GM12878 (cell line): ENCODE data around the gene DKC1. TPM values are rescaled to one million over a fixed set of nuclear protein-coding genes. Genes with fewer than 3 reads are reported as not detected.
"Not testable (repeated sequence)": the region's sequence is repeated elsewhere in the genome, so short reads cannot be mapped to it uniquely, and the experiment has no call there.

Experiments
- ATAC-seq: fragments of 200-7000 bp; cut with Tn5 transposase; 3 replicates; pipeline ENCODE4 v1.9.1; 2020; ENCODE audit warnings: mild to moderate bottlenecking, moderate library complexity
- BruUV-seq: library from RNA; stranded (reverse); fragments of 400-500 nt; replicated peaks from 2 replicates; lab custom pipeline; 2021; lab: Mats Ljungman, UMichigan
- CTCF ChIA-PET: fragments of 300-600 bp; sonication (Branson Sonifier 250); formaldehyde crosslinking; extraction: SDS; loops from one replicate; lab custom pipeline; 2021; ENCODE audit warnings: inconsistent platforms; lab: Yijun Ruan, JAX
- POLR2A ChIA-PET: fragments of 350-600 bp; formaldehyde crosslinking; extraction: SDS; loops from one replicate; lab custom pipeline; 2021; ENCODE audit warnings: inconsistent platforms; lab: Charles Lee
- RAD21 ChIA-PET: fragments of 300-600 bp; sonication (Branson Sonifier 250); formaldehyde crosslinking; loops from one replicate; lab custom pipeline; 2023; ENCODE audit warnings: antibody characterized with exemption; ENCODE audit not compliant: unreplicated experiment; lab: Charles Lee
- SMC1A ChIA-PET: fragments of 300-600 bp; sonication (Branson Sonifier 250); formaldehyde crosslinking; loops from one replicate; lab custom pipeline; 2023; ENCODE audit not compliant: unreplicated experiment, uncharacterized antibody; lab: Charles Lee
- DNase-seq: peaks from one replicate; pipeline ENCODE4 v3.0.0-alpha.2; 2011; ENCODE audit warnings: low read depth, low spot score
- FAIRE-seq: peaks from 3 replicates; lab custom pipeline; 2011; peaks lifted over from hg19 to GRCh38; lab: Jason Lieb, UNC
- H2AFZ ChIP-seq: 2 replicates; pipeline ENCODE4 v1.6.0; 2011; ENCODE audit warnings: low read depth, low read length, control low read depth; ENCODE audit not compliant: control insufficient read depth
- H3K27ac ChIP-seq: 2 replicates; pipeline ENCODE4 v1.5.1; 2011; ENCODE audit warnings: control low read depth; ENCODE audit not compliant: control insufficient read depth, insufficient read depth
- H3K27me3 ChIP-seq, 2 experiments: replicated peaks in 1 of 2; 2 replicates each; pipeline versions ENCODE4 v1.6.0 to v1.6.1; 2011; ENCODE audit warnings: low read length in 1 of 2; ENCODE audit not compliant: control insufficient read depth in 2 of 2, insufficient read depth in 2 of 2
- H3K36me3 ChIP-seq, 2 experiments: 2 replicates each; pipeline ENCODE4 v1.5.1; 2011; ENCODE audit warnings: low read length in 1 of 2; ENCODE audit not compliant: control insufficient read depth in 2 of 2, insufficient read depth in 2 of 2
- H3K4me1 ChIP-seq: 2 replicates; pipeline ENCODE4 v1.6.1; 2011; ENCODE audit warnings: mild to moderate bottlenecking, low read length, moderate library complexity, mixed read lengths; ENCODE audit not compliant: control insufficient read depth, insufficient read depth
- H3K4me2 ChIP-seq: 2 replicates; pipeline ENCODE4 v1.6.0; 2011; ENCODE audit warnings: control low read depth; ENCODE audit not compliant: control insufficient read depth, insufficient read depth
- H3K4me3 ChIP-seq: fragments of 200-600 bp; sonication (generic); 2 replicates; pipeline ENCODE4 v1.5.1; 2016
- H3K79me2 ChIP-seq: 2 replicates; pipeline ENCODE4 v1.6.0; 2011; ENCODE audit warnings: low read length; ENCODE audit not compliant: control insufficient read depth, insufficient read depth
- H3K9ac ChIP-seq: 2 replicates; pipeline ENCODE4 v1.8.0; 2011; ENCODE audit warnings: low read length, control low read depth, mixed read lengths; ENCODE audit not compliant: control insufficient read depth, insufficient read depth
- H3K9me3 ChIP-seq: replicated peaks from 3 replicates; pipeline ENCODE4 v1.5.1; 2011; ENCODE audit warnings: mild to moderate bottlenecking, low read length; ENCODE audit not compliant: control insufficient read depth, insufficient read depth
- H4K20me1 ChIP-seq: 2 replicates; pipeline ENCODE4 v1.6.0; 2011; ENCODE audit not compliant: control insufficient read depth, insufficient read depth
- BHLHE40 ChIP-seq, 2 experiments: fragments of 450-650 bp in 1 of 2; IDR thresholded peaks; 2 replicates each; pipeline ENCODE4 v1.6.1; 2011 to 2017; ENCODE audit warnings: low read depth in 2 of 2, borderline replicate concordance in 1 of 2, improper control_type of control experiment in 1 of 2, low read length in 1 of 2, mild to moderate bottlenecking in 1 of 2
- BRCA1 ChIP-seq: IDR thresholded peaks from 2 replicates; pipeline ENCODE4 v1.6.1; 2011; ENCODE audit warnings: low read depth, low read length, improper control_type of control experiment
- HCFC1 ChIP-seq: fragments of 150-350 bp; IDR thresholded peaks from 2 replicates; pipeline ENCODE4 v1.6.1; 2014; ENCODE audit warnings: low read length
- HSF1 ChIP-seq: fragments of 150-350 bp; IDR thresholded peaks from 2 replicates; pipeline ENCODE4 v1.6.1; 2014; ENCODE audit warnings: mild to moderate bottlenecking, low read depth, low read length
- IKZF1 ChIP-seq: fragments of 450-650 bp; conservative IDR thresholded peaks from 2 replicates; pipeline ENCODE4 v1.6.1; 2017; ENCODE audit warnings: antibody characterized with exemption, mild to moderate bottlenecking
- MEF2A ChIP-seq: IDR thresholded peaks from 2 replicates; pipeline ENCODE4 v1.6.1; 2011; ENCODE audit warnings: low read depth, mild to moderate bottlenecking, low read length, moderate library complexity; ENCODE audit not compliant: insufficient read depth
- NFXL1 ChIP-seq: fragments of 450-650 bp; IDR thresholded peaks from 2 replicates; pipeline ENCODE4 v1.6.1; 2017; ENCODE audit warnings: antibody characterized with exemption, mild to moderate bottlenecking, borderline replicate concordance
- NFYB ChIP-seq: IDR thresholded peaks from 2 replicates; pipeline ENCODE4 v1.6.1; 2011; ENCODE audit warnings: low read depth, mild to moderate bottlenecking, low read length, improper control_type of control experiment, moderate library complexity; ENCODE audit not compliant: insufficient read depth
- SMAD1 ChIP-seq: fragments of 450-650 bp; IDR thresholded peaks from 2 replicates; pipeline ENCODE4 v1.6.1; 2018; ENCODE audit warnings: mild to moderate bottlenecking, low read depth; ENCODE audit not compliant: partially characterized antibody
- SP1 ChIP-seq: IDR thresholded peaks from one replicate; pipeline ENCODE4 v1.6.1; 2011; ENCODE audit warnings: low read depth, low read length
- SRF ChIP-seq, 2 experiments: IDR thresholded peaks; 2 replicates each; pipeline ENCODE4 v1.6.1; 2011; ENCODE audit warnings: low read depth in 2 of 2, low read length in 2 of 2, mild to moderate bottlenecking in 1 of 2, moderate library complexity in 1 of 2
- ZNF207 ChIP-seq: fragments of 450-650 bp; IDR thresholded peaks from 2 replicates; pipeline ENCODE4 v1.6.1; 2014; ENCODE audit warnings: antibody characterized with exemption, mild to moderate bottlenecking, borderline replicate concordance
- ZNF384 ChIP-seq: IDR thresholded peaks from 2 replicates; pipeline ENCODE4 v1.6.1; 2012; ENCODE audit warnings: low read depth, mild to moderate bottlenecking, low read length, improper control_type of control experiment, borderline replicate concordance
- WGBS: methylation state at CpG from one replicate; pipeline ENCODE4 v1.1.6; 2016; ENCODE audit warnings: low lambda C conversion rate; ENCODE audit not compliant: insufficient replicate concordance, insufficient coverage; ENCODE audit errors: missing lambda C conversion rate; 5-methylcytosine and 5-hydroxymethylcytosine counted together
- in situ Hi-C: fragments of 300-500 bp; cut with MboI; formaldehyde crosslinking; loops from 9 replicates; pipeline ENCODE4 v1.14.3; 2018; ENCODE audit warnings: mixed read lengths
- intact Hi-C: fragments of 100-400 bp; cut with micrococcal nuclease; formaldehyde crosslinking; loops from one replicate; pipeline ENCODE4 v1.14.2; 2022; ENCODE audit not compliant: unreplicated experiment
- polyA plus RNA-seq, 11 experiments: library from polyadenylated mRNA; depleted of rRNA in 4 of 11; unstranded in 6 of 11; stranded (reverse) in 5 of 11; fragments of >200 nt; fragmentation: Nextera tagmentation in 4 of 11; fragmentation: Illumina TruSeq in 1 of 11; extraction: Ambion mirVana in 4 of 11; extraction: Trizol in 1 of 11; gene quantifications; 1 replicate in 1 of 11; 2 replicates in 10 of 11; pipeline versions ENCODE4 v1.2.1 to v1.2.3, GENCODE V29; 2011 to 2016; ENCODE audit warnings: inconsistent platforms in 2 of 11, missing spikeins in 2 of 11, low read depth in 1 of 11
- total RNA-seq, 4 experiments: library from RNA; depleted of rRNA in 3 of 4; stranded (reverse); fragments of >200 nt in 3 of 4; fragmentation: Illumina TruSeq in 1 of 4; extraction: Trizol in 1 of 4; gene quantifications; 2 replicates each; pipeline versions ENCODE4 v1.2.1 to v1.2.3, GENCODE V29; 2013 to 2021

The DKC1 gene
- total and polyA plus RNA-seq, 10 of the 15 experiments (the other 5 are each of a cell fraction or from before 2014, with no cell fraction given): 70.1 to 159 (median 116) TPM

DNA sequence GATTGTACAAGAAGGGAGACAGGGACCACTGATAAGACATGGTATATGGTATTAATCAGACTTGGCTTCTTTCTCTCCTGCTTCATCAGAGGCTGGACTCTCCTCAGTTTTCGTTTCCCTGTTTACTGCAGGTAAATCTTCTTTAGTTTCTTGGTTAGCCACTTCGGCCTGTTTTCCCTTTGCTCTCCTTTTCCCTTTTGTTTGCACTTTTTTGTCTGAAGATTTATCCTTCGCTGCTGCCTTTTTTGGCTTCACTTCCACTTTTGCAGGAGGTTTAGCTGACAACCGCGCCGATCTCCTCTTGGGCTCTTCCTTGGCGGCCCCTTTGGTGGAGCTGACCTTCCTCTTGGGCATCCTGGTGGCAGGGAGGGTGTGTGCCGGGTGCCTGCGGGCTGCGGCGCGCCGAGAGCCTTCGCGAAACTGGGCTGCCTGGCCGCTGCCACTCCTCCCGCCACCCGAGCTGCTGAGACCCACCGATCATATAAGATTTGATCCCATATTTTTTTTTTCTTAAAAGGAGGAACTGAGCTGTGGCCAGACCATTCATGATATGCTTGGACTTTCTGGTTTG, 54.5 kb downstream of the DKC1 start:
- ATAC-seq, DNase-seq, H3K9me3 ChIP-seq, H3K4me3 ChIP-seq, RAD21 ChIA-PET, intact Hi-C loops, H2AFZ ChIP-seq, H3K36me3 ChIP-seq, in situ Hi-C loops, H3K9ac ChIP-seq, H3K4me1 ChIP-seq, H4K20me1 ChIP-seq, H3K27me3 ChIP-seq, H3K79me2 ChIP-seq, H3K4me2 ChIP-seq, BruUV-seq, H3K27ac ChIP-seq, FAIRE-seq: not testable (repeated sequence)
- ChIA-PET SMC1A (interaction anchor here (3.2 kb wide), 1 partner anchor 12 kb away, joined by 19 read pairs; the partner anchor contains the start of gene MPP1), POLR2A (interaction anchor here (2.6 kb wide), 1 partner anchor 12 kb away, joined by 14 read pairs; the partner anchor contains the start of gene MPP1), CTCF (interaction anchor here (1.3 kb wide), 1 partner anchor 10 kb away, joined by 3 read pairs; no protein-coding TSS in a partner anchor)
- 81% methylated on average over 19 of the region's 19 CpGs for WGBS

- in situ Hi-C loops (no loop called here), intact Hi-C loops (no loop called here)
- H3K36me3 ChIP-seq: no peaks in the 10 kb centered on the region
- WGBS: 48% methylated on average over 11 of the region's 11 CpGs
- no peak overlapping the region; the same call in 1 of the 2 replicates for H3K27ac ChIP-seq
- no peak overlapping the region for H3K9ac ChIP-seq
- ChIA-PET POLR2A (interaction anchor here (0.9 to 2.6 kb wide), 5 partner anchors 8 to 14 kb away, joined by 3 to 14 read pairs (median 4); partner anchors contain the start of gene MPP1), RAD21 (interaction anchor here (1.3 to 2.1 kb wide), 2 partner anchors 14 to 70 kb away, joined by 4 to 8 read pairs; partner anchors contain the start of gene MPP1), CTCF (interaction anchor here (1.0 to 1.8 kb wide), 5 partner anchors 8 to 71 kb away, joined by 3 to 5 read pairs (median 3); no protein-coding TSS in a partner anchor), SMC1A (interaction anchor here (0.9 to 3.2 kb wide), 5 partner anchors 8 to 69 kb away, joined by 3 to 22 read pairs (median 3); partner anchors contain the start of gene MPP1)
- peak overlapping the region; percentile 1 for H2AFZ ChIP-seq
- H3K4me3 ChIP-seq: no peak overlapping the region
- no peaks in the 10 kb centered on the region for H3K79me2 ChIP-seq
- no TSS peak for BruUV-seq
- H3K27me3 ChIP-seq: no peaks in the 10 kb centered on the region
- no peaks in the 10 kb centered on the region for H3K9me3 ChIP-seq
- FAIRE-seq: no peak
- ATAC-seq: peak; percentile 76
- no peaks in the 10 kb centered on the region for H4K20me1 ChIP-seq
- no peaks in the 10 kb centered on the region; the same call in 1 of the 2 replicates for H3K4me1 ChIP-seq
- H3K4me2 ChIP-seq: peak overlapping the region; percentile 45
- DNase-seq: no peak
- TF ChIP-seq HCFC1: no peak
- no peak for TF ChIP-seq SP1
- no peak for TF ChIP-seq NFXL1
- TF ChIP-seq SMAD1: no peak
- no peak for TF ChIP-seq ZNF207
- TF ChIP-seq MEF2A: no peak
- no peak for TF ChIP-seq NFYB
- TF ChIP-seq ZNF384: no peak
- no peak for TF ChIP-seq BRCA1
- no peak for TF ChIP-seq IKZF1
- no peak for TF ChIP-seq BHLHE40 (IDR thresholded peaks at IDR 0.05; ENCODE audit: borderline replicate concordance in 1 of 2, low read depth in 2 of 2, low read length in 1 of 2)
- no peak for TF ChIP-seq HSF1
- TF ChIP-seq SRF (IDR thresholded peaks at IDR 0.05; ENCODE audit: low read depth in 2 of 2, low read length in 2 of 2): no peak
Observed at GRCh38 chrX:154818916-154819770, 56.5 kb downstream of the DKC1 start.
